ENCODE measurements around the gene CHAD.

Gene CHAD

GRCh38 chr17:50458701-50459676, 9.7 kb downstream of the CHAD start:
- no peak for TF ChIP-seq CTCF (IDR thresholded peaks at IDR 0.05; ENCODE audit: insufficient read depth, low read depth, low read length, missing control alignments)
- no peak for DNase-seq (ENCODE audit: low read depth)
- H3K4me3 ChIP-seq (ENCODE audit: low read depth, low read length): no peak overlapping the region

- no peak overlapping the region for H3K4me3 ChIP-seq (ENCODE audit: low read depth, low read length)
These were observed 10.4 kb downstream of the CHAD start for GRCh38 chr17:50458270-50458669.

GRCh38 chr17:50457621-50458020, 11.1 kb downstream of the CHAD start:
- H3K4me3 ChIP-seq (ENCODE audit: low read depth, low read length): no peak overlapping the region
- no peak for TF ChIP-seq CTCF (IDR thresholded peaks at IDR 0.05; ENCODE audit: insufficient read depth, low read depth, low read length, missing control alignments)
- no peak for DNase-seq (ENCODE audit: low read depth)

More at GRCh38 chr17:50458270-50458669, 10.4 kb downstream of the CHAD start:
- no peak for TF ChIP-seq CTCF (IDR thresholded peaks at IDR 0.05; ENCODE audit: insufficient read depth, low read depth, low read length, missing control alignments)
- DNase-seq (ENCODE audit: low read depth): no peak

DNA sequence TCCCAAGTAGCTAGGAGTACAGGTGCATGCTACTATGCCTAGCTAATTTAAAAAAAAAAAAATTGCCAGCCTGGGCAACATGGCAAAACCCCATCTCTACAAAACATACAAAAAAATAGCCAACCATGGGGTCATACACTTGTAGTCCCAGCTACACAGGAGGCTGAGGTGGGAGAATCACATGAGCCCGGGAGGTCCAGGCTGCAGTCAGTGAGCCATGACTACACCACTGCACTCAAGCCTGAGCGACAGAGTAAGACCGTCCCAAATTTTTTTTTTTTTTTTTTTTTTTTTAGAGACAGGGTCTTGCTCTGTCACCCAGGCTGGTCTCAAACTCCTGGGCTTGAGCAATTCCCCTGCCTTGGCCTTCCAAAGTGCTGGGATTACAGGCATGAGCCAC, 14.8 kb downstream of the CHAD start:
- DNase-seq (ENCODE audit: low read depth): no peak
- H3K4me3 ChIP-seq (ENCODE audit: low read depth, low read length): no peak overlapping the region
- TF ChIP-seq CTCF (IDR thresholded peaks at IDR 0.05; ENCODE audit: insufficient read depth, low read depth, low read length, missing control alignments): no peak

DNA sequence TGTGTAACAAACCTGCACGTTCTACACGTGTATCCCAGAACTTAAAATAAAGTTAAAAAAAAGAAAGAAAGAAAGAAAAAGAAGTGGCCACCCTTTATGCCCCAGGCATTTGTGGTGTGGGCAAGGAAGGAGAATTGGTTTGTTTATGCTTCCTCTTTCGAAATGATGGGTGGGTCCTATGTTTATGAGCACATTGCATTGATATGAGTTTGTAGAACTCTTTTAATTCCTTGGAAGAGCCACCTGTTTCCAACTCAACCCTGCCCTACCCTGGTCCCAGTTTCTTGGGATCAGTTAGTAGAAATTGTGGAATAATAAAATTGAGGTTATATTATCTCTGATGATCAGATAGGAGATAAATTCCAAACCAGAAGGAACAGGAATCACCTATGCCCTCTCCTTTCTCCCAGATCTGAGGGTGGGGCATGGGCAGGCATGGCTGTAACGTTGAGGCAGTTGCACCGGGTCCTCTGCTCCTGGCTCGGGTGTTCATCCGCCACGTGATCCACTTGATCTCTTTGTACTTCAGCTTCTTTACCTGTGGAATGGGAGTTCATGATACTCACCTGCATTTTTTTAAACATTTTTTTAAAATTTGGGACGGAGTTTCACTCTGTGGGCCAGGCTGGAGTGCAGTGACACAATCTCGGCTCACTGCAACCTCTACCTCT, 15.9 kb downstream of the CHAD start:
- peak; percentile 30 for DNase-seq (ENCODE audit: low read depth)
- TF ChIP-seq CTCF (IDR thresholded peaks at IDR 0.05; ENCODE audit: insufficient read depth, low read depth, low read length, missing control alignments): no peak
- no peak overlapping the region for H3K4me3 ChIP-seq (ENCODE audit: low read depth, low read length)

DNA sequence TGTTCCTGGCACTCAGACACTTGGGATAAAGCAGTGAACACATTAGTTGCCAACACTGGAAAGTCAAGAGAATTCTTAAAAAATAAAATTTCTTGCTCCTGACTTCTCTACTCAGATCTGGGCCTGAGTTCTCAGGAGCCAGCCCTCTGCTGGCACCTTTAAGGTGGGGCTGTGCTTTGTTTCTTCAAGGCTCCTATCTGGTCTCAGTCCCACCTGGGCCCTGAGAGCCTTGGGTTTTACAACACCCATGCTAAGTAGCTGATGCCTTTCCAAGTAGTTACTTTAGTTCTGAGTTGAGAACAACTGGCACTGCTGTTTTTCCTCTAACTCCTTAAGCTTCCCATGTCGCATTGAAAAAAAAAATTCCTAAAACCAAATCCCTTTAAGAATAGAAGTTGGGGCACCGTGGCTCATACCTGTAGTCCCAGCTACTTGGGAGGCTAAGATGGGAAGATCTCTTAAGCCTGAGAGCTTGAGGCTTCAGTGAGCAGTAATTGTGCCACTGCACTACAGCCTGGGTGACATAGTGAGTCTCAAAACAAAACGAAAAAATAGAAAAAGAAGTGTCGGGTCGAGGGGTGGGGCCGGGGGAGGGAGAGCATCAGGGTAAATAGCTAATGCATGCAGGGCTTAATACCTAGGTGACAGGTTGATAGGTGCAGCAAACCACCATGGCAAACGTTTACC, 16.6 kb downstream of the CHAD start:
- TF ChIP-seq CTCF (IDR thresholded peaks at IDR 0.05; ENCODE audit: insufficient read depth, low read depth, low read length, missing control alignments): no peak
- H3K4me3 ChIP-seq (ENCODE audit: low read depth, low read length): no peak overlapping the region
- no peak for DNase-seq (ENCODE audit: low read depth)
